ENCODE measurements around the gene CXCL11. TPM values are rescaled to one million over a fixed set of nuclear protein-coding genes. Genes with fewer than 3 reads are reported as not detected.

The CXCL11 gene
- not detected in 5 replicates for total RNA-seq (2022; extraction: Qiagen RNA extraction; ENCODE audit: low read depth)

GRCh38 chr4:76035799-76036380, at the start of gene CXCL11:
Gene CXCL11 (minus strand): TSS chr4:76036070. CDS start chr4:76035987, 83 bp downstream.

DNA sequence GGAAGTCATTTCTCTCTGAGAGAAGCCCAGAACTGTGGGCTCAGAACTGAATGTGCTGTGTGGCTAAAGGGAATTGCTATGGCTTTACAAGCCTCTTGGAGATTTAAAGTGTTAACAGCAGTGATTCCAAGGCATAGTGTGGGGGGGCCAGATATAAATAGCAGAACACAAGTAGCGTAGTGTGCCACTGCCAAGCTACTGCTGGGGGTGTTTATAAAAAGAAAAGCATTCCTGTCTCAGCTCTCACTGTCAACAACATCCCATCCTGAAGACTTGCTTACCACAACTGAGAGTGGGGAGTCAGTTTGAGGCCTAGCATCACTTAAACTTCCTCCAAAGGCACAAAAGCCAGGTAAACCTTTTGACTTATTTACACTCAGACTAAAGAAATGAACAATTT, 38.6 kb upstream of the CXCL11 start, which contains the start of gene ART3:
Gene ART3, plus strand, starts transcription at position 242 of the 400 bp plus-strand sequence. CDS start 1,181 bp downstream, outside the sequence.

GRCh38 chr4:76023389-76023788, 12.5 kb downstream of the CXCL11 start, which contains the start of gene CXCL10:
Gene CXCL10 (minus strand): TSS chr4:76023497. CDS start chr4:76023431, 66 bp downstream.

GRCh38 chr4:76007089-76007862, 28.6 kb downstream of the CXCL11 start, which contains the start of gene CXCL9:
Gene CXCL9 (minus strand): TSS chr4:76007509. CDS start chr4:76007449, 60 bp downstream.

Other genes starting within 250 kb of the CXCL11 start
- not detected in 5 replicates for gene PPEF2, start 133.6 kb downstream of the CXCL11 start, total RNA-seq (2022; extraction: Qiagen RNA extraction; ENCODE audit: low read depth)
- gene NAAA, start 95.1 kb downstream of the CXCL11 start, total RNA-seq (2022; extraction: Qiagen RNA extraction; ENCODE audit: low read depth), result 20.1 to 25.7 TPM (median 21.9 TPM) in 5 replicates
- gene SDAD1, start 45.1 kb downstream of the CXCL11 start, total RNA-seq (2022; extraction: Qiagen RNA extraction; ENCODE audit: low read depth), result 13.5 to 21.4 TPM (median 14.5 TPM) in 5 replicates
- gene CXCL9, start 28.6 kb downstream of the CXCL11 start, total RNA-seq (2022; extraction: Qiagen RNA extraction; ENCODE audit: low read depth), result not detected in 5 replicates
- gene CXCL10, start 12.6 kb downstream of the CXCL11 start, total RNA-seq (2022; extraction: Qiagen RNA extraction; ENCODE audit: low read depth), result 0.12 to 0.18 TPM in 2 of 5 replicates, not detected in the others
- gene ART3, start 38.6 kb upstream of the CXCL11 start, total RNA-seq (2022; extraction: Qiagen RNA extraction; ENCODE audit: low read depth), result not detected in 5 replicates
- gene NUP54, start 112.3 kb upstream of the CXCL11 start, total RNA-seq (2022; extraction: Qiagen RNA extraction; ENCODE audit: low read depth), result 24.4 to 45.4 TPM (median 26.7 TPM) in 5 replicates
- 42.4 to 57.7 TPM (median 51.6 TPM) in 5 replicates for gene SCARB2, start 177.8 kb upstream of the CXCL11 start, total RNA-seq (2022; extraction: Qiagen RNA extraction; ENCODE audit: low read depth)
- gene FAM47E, start 215.7 kb upstream of the CXCL11 start, total RNA-seq (2022; extraction: Qiagen RNA extraction; ENCODE audit: low read depth), result 0.15 to 0.34 TPM in 2 of 5 replicates, not detected in the others